ENCODE data around the gene ZNF443. TPM values are rescaled to one million over a fixed set of nuclear protein-coding genes. Genes with fewer than 3 reads are reported as not detected.

Gene ZNF443
- total and polyA plus RNA-seq, 12 donors = 0.72 to 8.2 (median 3.5) TPM

DNA sequence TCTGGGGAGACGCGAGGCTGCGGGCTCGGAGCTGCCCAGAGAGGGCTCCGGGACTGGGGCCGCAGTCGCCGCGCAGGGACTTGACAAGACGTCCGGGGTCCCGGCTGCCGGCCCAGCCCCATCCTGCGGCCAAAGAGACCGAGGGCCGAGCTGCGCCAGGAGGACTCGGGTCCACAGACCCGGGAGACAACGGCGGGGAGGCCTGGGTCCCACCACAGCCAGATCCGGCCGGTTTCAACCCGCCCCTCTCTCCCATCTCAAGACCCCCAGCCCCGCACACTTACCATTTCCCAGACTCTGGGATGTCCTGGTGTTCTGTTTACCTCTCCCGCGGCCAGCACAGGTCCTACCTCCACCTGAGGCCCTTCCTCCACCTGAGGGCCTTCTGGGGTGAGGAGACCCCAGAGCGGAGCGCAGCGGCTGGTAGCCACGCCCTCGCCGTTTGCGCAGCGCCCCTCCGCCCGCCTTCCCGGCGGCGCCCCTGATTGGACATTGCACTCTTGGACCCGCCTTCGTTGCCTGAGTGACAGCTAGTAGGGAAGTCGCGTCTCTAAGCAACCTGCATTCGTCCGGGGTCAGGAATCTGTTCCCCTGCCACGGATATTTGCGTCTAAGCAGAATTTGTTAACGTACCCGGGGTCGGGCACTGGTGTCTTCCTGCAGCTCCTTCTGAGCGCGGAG lies 43.7 kb upstream of the ZNF443 start, which contains the start of gene ZNF709:
ZNF709 (minus strand) TSS at position 446 of the 681 bp plus-strand sequence; CDS start at position 287, 159 bp downstream.
- H3K27ac ChIP-seq = peak within 1 kb of the TSS in 4 of 5 donors; percentile 30 to 85 (median 70)
- 0% methylated on average over 22 to 53 of the region's 53 CpGs for WGBS, 4 donors
- intact Hi-C loops (cut with DNase I) = no loop called here
- DNase-seq = peak; percentile 84 to 96 (median 93)
- H3K4me1 ChIP-seq (replicated peaks in 1 of 2) = peaks cover 3 to 11% of the 10 kb centered on the region in 2 donors
- H3K36me3 ChIP-seq (replicated peaks in 1 of 2) = no peaks in the 10 kb centered on the region
- TF ChIP-seq, protein P1, sequence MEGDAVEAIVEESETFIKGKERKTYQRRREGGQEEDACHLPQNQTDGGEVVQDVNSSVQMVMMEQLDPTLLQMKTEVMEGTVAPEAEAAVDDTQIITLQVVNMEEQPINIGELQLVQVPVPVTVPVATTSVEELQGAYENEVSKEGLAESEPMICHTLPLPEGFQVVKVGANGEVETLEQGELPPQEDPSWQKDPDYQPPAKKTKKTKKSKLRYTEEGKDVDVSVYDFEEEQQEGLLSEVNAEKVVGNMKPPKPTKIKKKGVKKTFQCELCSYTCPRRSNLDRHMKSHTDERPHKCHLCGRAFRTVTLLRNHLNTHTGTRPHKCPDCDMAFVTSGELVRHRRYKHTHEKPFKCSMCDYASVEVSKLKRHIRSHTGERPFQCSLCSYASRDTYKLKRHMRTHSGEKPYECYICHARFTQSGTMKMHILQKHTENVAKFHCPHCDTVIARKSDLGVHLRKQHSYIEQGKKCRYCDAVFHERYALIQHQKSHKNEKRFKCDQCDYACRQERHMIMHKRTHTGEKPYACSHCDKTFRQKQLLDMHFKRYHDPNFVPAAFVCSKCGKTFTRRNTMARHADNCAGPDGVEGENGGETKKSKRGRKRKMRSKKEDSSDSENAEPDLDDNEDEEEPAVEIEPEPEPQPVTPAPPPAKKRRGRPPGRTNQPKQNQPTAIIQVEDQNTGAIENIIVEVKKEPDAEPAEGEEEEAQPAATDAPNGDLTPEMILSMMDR (IDR thresholded peaks at IDR 0.05) = no peak
- peak in 1 of 2 donors; percentile 24 for TF ChIP-seq POLR2A (IDR thresholded peaks at IDR 0.05)
- H3K9me3 ChIP-seq (replicated peaks in 1 of 3) = no peaks in the 10 kb centered on the region
- H3K27me3 ChIP-seq = no peaks in the 10 kb centered on the region
- H3K4me3 ChIP-seq = peak within 1 kb of the TSS; percentile 35 to 99 (median 72)

DNA sequence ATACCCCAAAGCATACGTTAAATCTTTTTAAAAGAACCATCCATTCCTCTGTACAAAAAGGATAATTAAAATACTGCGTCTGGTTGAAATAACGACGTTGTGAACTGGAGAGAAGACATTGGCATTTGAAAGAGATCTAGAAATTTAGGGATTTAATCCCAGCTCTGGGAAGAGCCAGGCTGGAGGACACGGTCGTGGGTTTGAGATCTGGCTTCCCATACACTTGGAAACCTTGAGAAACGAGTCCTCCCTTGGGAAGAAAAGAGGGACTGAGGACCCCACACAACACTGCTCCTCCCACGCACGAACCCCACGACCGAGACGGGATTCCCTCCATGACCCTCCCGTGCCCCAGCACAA lies 43.2 kb upstream of the ZNF443 start:
- intact Hi-C loops (cut with DNase I) = no loop called here
- Histone ChIP-seq H3K27me3 (no peaks in the 10 kb centered on the region), H3K4me3 (peak overlapping the region; percentile 35 to 99 (median 72)), H3K9me3 (replicated peaks in 1 of 3) (no peaks in the 10 kb centered on the region), H3K4me1 (replicated peaks in 1 of 2) (peaks cover 3 to 11% of the 10 kb centered on the region in 2 donors), H3K36me3 (replicated peaks in 1 of 2) (no peaks in the 10 kb centered on the region), H3K27ac (peak overlapping the region in 3 of 5 donors; percentile 61 to 85 (median 79))
- 0 to 3% (median 2%) methylated on average over 12 to 13 of the region's 13 CpGs for WGBS, 4 donors
- DNase-seq = no peak
- TF ChIP-seq, protein P1 (IDR thresholded peaks at IDR 0.05) = no peak

DNA sequence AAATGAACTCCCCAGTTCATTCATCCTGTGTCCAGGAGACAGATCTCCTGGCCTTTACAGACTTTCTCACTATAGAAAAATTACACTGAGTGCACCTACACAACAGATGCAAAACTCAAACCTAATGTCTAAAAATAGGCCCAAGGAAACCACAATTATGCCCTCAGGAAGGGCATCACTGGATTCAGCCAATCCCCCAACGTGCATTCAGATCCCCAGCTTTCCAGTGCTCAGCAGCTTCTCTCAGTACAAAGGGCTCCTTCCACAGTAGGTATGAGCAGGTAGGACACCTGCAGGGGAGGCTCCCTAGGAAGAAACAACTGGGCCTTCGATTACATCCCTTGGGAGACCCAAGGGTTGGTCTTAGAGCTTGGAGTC lies 41.7 kb upstream of the ZNF443 start:
- no peak overlapping the region for H3K4me3 ChIP-seq
- no peaks in the 10 kb centered on the region for H3K36me3 ChIP-seq (replicated peaks in 1 of 2)
- H3K9me3 ChIP-seq (replicated peaks in 1 of 3) = no peaks in the 10 kb centered on the region
- H3K27me3 ChIP-seq = no peaks in the 10 kb centered on the region
- 73 to 78% (median 76%) methylated on average over 2 of the region's 2 CpGs for WGBS, 4 donors
- intact Hi-C loops (cut with DNase I) = no loop called here
- no peak for DNase-seq
- no peak overlapping the region for H3K27ac ChIP-seq
- H3K4me1 ChIP-seq (replicated peaks in 1 of 2) = peaks cover 3 to 11% of the 10 kb centered on the region in 2 donors
- TF ChIP-seq, protein P1 (IDR thresholded peaks at IDR 0.05) = no peak
- TF ChIP-seq POLR2A (IDR thresholded peaks at IDR 0.05) = no peak

DNA sequence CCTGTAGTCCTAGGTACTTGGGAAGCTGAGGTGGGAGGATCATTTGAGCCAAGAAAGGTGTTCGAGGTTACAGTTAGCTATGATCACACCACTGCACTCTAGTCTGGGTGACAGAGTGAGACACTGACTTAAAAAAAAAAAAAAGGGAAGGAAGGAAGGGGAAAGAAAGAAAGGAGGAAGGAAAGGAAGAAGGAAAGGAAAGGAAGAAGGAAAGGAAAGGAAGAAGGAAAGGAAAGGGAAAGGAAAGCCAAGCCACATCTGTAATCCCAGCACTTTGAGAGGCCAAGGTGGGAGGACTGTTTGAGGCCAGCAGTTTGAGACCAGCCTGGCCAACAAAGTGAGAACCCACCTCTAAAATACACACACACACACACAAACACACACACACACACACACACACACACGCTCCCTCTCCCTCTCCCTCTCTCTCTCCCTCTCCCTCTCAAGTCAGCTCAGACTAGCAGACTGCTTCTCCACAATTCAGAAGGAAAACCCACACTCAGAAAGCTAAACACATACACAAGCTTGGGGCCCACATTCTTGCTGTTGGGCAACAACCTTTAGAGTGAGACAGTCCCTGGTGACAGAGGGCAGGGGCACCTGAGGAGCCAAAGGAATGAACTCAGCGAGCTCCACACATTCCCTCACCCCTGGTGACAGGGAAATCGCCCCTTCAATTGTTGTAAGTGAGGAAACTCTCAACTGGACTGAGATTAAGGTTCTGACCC lies 41.1 kb upstream of the ZNF443 start:
- H3K36me3 ChIP-seq (replicated peaks in 1 of 2) = no peaks in the 10 kb centered on the region
- no peak overlapping the region for H3K27ac ChIP-seq
- H3K27me3 ChIP-seq = no peaks in the 10 kb centered on the region
- TF ChIP-seq, protein P1 (IDR thresholded peaks at IDR 0.05) = no peak
- no peak for TF ChIP-seq POLR2A (IDR thresholded peaks at IDR 0.05)
- 73 to 79% (median 77%) methylated on average over 3 to 4 of the region's 4 CpGs for WGBS, 4 donors
- no peak for DNase-seq
- no peak overlapping the region for H3K4me3 ChIP-seq
- intact Hi-C loops (cut with DNase I) = no loop called here
- H3K4me1 ChIP-seq (replicated peaks in 1 of 2) = peaks cover 3 to 11% of the 10 kb centered on the region in 2 donors
- H3K9me3 ChIP-seq (replicated peaks in 1 of 3) = no peaks in the 10 kb centered on the region

All from adrenal gland (tissue), 12 donors.